HT-29 (cell line): ENCODE data around the gene TCEAL4. TPM values are rescaled to one million over a fixed set of nuclear protein-coding genes. Genes with fewer than 3 reads are reported as not detected.

ENCODE experiments used
- DNase-seq: peaks from one replicate; pipeline ENCODE4 v3.0.0-alpha.2; 2015; ENCODE audit warnings: low spot score
- total RNA-seq: library from RNA; depleted of rRNA; stranded (reverse); fragments of >200 nt; shearing (Covaris generic); gene quantifications from 2 replicates; pipeline ENCODE4 v1.2.3, GENCODE V29; 2014; rRNA removed

TCEAL4 gene
- 2.2 and 3.2 TPM in 2 replicates for total RNA-seq

DNA sequence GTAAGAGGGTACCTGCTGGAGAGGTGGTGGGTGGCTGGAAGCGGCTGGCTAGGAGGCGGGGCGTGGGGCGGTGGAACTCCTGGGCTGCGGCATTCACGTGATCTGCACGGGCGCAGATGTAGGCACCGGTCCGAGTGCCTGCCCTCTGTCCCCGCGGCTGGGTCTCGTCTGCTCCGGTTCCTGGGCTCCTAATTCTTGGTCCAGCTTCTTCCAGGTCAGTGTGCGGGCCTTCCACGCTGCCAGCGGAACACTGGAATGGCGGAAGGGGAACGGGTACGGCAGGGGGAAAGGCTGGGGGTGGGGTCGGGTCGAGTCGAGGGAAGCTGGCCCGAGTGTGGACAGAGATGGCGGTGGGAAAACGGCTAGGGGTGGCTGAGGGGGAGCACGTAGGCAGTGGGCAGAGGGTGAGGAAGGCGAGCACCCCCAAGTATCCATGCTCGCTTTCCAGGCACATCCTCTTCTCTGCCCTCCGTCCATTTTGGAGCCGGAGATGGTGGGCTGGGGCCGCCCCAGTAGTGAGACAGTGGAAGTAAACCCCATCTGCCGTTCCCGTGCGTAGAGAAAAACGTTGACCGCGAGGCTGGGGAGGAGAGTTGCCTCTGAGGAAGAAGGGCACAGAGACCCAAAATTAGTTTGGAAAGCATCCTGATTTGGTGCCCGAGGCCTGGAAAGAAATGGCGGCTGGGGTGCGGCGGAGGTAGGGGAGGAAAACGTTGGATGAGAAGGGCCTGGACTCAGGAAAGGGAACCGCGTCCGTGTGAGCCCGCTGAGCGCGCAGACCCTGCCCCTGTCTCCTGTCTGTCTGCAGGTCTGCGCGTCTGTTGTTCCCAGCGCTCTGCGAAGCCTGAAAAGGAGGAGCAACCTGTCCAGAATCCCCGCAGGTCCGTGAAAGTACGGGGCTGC lies at the start of gene TCEAL4:
TCEAL4 (plus strand) TSS at position 105 of the 903 bp plus-strand sequence. CDS start 1,161 bp downstream, outside the sequence.
- DNase-seq = no peak

DNA sequence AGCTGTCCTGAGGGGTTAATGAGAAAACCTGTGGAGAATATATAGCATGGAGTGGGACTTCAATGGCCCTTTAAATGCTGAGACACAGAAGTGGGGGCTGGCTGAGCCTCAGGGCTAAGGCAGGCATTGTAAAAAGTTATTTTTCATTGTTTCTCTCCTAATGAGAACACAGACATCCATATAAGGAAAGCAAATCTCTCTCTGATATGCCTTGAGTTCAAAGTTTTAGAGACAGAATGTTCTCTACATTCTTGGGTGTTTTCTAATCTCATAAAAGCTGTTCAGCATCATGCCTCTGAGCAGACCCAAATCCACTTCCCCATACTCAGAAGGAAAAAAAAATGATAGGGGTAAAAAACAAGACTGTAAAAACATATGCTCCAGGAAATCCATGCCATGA lies 49.2 kb upstream of the TCEAL4 start:
- no peak for DNase-seq

DNA sequence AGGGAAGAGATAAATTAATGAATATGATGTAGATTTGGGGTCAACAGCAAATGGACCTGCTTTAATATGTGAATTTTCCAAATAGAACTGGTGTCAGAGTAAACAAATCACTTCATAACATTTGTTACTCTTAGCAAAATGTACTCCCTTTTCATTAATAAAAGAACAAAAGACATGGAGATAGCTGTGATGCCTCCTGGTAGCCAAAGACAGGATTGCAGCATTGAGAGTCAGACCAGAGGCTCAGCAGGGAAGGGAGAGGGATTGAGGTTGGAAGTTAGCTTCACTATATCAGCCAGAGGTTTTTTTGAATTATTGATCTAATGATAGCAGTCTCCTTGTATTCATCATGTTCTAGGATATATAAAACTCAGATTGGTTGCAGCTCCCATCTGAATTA lies 48.6 kb upstream of the TCEAL4 start:
- DNase-seq = no peak

DNA sequence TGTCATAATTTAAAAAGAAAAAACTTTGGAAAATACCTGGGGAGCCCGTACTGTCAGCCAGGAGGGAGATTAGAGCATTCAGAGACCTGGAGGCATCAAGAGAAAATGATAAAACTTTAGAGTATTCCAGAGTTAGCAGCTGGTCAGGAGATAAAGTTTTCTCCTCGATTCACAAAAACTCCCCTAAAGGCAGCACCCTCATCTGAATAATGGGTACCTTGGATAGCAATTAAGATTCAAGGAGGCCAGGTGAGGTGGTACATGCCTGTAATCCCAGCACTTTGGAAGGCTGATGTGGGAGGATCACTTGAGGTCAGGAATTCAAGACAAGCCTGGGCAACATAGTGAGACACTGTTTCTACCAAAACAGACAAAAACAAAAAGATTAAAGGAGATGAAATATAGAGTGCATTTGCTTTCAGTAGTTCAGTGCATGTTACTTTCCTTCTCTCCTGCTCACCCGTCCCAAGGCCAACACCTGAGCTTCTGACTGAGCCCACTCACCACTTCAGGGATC lies 47.4 kb upstream of the TCEAL4 start:
- no peak for DNase-seq

DNA sequence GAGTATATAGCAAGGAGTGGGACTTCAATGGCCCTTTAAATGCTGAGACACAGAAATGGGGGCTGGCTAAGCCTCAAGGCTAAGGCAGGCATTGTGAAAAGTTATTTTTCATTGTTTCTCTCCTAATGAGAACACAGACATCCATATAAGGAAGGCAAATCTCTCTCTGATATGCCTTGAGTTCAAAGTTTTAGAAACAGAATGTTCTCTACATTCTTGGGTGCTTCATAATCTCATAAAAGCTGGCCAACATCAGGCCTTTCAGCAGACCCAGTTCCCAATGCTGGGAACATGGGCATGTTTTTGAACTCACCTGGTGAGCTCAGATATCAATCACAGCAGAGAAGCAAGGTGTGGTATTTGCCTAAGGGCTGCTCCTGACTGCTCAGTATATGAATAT lies 46.6 kb upstream of the TCEAL4 start:
- DNase-seq = no peak

DNA sequence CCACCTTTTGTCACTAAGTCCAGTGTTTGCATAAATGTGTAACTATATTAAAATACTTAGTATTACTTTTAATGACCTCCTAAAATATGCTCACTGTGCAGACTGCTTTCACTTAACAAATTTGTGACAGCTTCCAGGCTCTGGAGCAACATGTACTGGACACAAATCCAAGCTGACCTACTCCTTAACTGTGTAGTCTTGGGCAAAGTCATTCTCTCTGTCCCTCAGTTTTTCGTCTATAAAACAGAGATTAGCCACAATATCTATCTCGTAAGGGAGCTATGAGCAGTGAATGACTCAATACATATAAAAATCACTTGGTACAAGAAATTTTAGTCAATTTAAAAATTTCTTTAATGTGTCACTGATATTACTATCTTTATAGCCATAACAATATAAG lies 45.6 kb upstream of the TCEAL4 start:
- DNase-seq = no peak

DNA sequence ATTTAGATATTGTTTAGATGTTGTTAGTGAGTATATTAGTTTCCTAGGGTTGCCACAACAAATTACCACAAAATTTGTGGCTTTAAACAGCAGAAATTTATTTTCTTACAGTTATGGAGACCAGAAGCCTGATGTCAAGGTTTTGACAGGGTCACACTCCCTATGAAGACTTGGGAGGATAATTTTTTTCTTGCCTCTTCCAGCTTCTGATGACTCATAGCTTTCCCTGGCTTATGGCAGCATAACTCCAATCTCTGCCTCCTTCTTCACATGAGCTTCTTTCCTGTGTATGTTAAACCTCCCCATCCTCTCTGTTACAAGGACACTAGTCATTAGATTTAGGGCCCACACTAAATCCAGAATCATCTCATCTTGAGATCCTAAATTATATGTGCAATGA lies 45.2 kb upstream of the TCEAL4 start:
- DNase-seq = no peak

DNA sequence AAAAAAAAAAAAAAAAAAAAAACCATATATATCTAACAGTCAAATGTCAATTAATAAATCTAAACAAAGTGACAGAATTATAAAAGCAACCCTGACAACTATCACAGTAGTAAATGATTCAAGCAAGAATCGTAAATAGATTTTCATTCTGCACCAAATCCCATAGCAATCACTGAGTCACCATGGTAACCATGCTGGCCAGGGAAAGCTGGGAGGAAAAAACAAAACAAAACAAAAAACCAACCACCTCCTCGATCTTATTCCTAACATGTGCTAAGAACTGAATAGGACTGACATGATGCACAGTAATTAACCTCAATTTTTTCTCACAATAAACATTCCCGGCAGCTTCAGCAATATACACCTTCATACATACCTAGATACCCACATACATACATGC lies 35.4 kb upstream of the TCEAL4 start:
- no peak for DNase-seq

DNA sequence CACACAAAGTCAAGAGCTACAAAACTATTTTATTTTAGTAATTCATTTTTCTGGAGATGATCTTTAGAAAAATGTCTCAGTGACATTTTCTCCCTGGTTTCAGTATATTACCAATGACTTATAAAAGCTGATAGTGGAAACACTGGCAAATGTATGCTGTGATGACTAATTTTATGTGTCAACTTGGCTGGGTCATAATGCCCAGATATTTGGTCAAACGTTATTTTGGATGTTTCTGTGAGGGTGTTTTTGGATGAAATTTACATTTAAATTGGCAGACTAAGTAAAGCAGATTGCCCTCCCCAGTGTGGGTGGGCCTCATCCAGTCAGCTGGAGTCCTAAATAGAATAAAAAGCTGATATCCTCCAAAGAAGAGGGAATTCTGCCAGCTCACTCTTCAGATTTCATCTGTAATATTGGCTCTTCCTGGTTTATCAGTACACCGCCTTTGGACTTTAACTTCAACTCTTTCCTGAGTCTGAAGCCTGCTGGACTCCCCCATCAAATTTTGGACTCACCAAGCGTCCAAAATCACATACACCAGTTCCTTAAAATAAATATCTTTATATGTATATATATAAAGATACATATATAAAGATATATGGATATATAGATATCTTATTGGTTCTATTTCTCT lies 34.8 kb upstream of the TCEAL4 start:
- DNase-seq = no peak

DNA sequence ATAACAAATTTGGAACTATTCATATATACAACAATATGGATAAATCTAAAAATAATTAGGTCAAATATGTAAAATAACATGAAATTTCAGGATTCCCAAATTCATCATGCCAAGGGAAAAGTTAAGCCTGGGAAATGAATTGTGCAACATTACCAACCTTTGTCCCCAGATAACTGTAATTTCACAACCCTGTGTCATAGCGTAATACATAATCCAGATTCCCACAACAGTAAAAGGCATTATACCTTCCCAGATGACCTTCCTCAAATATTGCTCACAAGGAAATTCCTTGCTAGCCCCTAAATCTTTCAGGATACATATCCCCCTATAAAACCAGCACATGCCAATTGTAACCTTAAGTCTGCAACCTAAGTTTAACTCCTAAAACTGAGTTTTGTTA lies 33.1 kb upstream of the TCEAL4 start:
- DNase-seq = no peak

DNA sequence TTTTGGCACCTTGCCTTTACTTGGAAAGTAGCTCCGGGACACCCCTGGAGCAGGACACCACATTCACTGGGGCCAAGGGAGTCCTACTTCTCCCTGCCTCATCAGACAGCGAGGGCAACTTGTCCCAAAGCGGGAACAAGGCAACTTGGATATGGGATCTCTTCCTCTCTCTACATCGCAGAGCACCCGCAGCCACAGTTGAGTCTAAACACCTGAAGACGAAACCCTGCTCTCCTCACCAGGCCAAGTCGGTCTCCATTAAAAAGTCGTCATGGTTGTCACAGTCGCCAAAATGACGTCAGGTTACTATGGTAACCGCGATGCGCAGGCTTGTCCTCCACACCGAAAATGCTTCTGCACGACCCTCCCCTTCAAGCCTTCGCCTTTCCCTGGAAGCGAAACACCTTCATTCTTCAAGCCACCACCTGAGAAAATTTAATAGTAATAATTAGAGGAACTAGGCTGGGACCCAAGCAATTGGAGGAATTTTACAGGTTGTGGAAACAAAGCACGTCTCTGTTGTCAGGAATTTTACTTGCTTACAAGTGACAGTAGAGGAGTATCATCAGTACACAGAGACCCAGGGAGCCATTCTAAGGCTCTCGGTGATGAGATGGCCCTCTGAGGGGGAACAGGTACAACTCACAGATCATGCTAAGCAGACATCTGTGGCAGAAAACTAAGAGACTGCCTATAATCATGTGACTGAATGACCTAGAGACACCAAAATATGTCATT lies 30.5 kb upstream of the TCEAL4 start:
- DNase-seq = no peak

DNA sequence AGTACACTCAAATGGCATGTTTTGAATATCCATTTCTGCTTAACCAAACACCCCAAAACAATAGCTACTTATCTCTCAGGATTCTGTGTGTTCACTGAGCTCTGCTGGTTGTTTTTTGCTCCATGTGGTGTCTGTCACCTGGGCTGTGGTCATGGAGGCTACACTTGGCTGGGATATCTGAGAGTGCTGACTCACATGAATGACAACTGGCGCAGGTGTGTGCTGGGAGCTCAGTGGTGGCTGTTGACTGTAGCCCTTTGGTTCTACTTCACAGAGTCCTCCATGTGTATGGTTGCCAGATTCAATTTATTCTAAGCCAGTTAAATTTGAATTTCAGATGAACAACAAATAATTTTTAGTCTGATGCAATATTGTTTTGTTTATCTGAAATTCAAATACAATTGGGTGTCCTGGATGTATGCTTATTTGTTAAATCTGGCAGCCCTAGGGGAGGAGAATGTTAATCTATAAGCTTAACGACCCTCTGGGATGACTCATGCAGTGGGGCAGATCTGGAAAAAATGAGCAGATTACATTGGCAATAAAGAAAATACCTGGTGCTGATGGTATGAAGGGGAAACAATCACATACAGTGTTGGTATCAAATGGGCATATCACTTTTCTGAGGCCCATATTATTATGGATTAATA lies 28.2 kb upstream of the TCEAL4 start:
- no peak for DNase-seq

DNA sequence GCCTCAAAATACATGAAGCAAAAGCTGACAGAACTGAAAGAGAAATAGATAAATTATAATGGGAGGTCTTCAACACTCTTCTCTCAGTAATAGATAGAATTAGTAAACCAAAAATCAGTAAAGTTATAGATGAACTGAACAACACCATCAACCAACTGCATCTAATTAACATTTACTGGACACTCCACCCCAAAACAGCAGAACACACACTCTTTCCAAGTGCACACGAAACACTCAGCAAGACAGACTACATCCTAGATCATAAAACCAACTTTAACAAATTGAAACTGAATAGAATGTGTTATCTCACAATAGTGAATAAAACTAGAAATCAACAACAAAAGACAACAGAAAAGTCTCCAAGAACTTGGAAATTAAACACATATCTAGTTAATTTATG lies 25.1 kb upstream of the TCEAL4 start:
- no peak for DNase-seq

DNA sequence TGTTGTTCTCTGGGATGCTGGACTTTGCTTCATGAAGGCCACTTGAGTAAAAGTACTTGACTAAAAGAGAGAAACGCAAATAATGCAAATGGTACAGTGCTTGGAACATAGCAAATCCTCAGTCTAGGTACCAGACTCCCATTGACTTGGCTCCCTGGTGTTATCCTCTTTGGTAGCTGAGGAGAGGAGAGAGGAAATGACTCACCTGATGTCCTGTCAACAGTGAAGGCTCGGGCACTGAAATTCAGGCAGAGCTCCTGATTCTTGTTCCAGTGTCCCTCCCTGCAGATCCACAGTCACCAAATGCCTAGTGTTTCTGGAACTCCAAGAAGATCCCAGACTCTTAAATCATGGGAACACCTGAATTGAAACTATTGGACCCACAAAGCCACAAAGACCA lies 22.5 kb upstream of the TCEAL4 start:
- no peak for DNase-seq

DNA sequence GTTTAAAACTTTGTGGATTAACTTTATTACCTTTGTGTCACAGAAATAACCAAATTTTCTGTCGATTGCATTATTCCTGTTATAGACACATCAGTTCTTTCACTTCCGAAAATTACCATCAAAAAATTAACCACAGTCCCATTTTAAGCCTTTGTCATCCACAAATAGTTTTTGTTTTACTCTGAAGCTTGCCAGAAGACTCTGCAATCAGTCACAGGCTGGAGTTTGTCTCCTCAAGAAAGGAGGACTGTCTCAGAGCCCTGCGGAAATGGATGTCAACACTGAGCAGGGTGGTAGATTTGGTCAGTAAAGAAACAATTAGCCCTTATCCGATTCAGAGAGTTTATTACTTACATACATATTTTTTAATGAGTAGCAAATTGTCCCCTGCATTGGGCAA lies 20.1 kb upstream of the TCEAL4 start:
- DNase-seq = no peak

DNA sequence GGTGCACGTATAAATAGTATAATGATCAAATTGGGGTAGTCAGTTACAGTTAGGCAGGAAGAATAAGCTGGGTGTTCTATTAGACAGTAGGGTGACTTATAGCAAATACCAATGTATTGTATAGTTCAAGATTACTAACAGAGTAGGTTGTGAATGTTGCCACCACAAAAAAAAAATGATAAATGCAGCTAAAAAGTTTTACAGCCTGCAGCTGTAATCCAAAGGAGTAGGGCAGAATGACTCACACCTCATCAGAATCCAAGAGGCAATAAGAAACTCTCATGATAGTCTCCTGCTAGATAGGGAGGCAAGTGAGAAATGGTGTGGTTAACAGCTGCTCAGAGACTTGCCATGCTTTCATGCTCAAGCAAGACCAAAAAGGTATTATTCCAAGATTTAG lies 19.6 kb upstream of the TCEAL4 start:
- DNase-seq = no peak

DNA sequence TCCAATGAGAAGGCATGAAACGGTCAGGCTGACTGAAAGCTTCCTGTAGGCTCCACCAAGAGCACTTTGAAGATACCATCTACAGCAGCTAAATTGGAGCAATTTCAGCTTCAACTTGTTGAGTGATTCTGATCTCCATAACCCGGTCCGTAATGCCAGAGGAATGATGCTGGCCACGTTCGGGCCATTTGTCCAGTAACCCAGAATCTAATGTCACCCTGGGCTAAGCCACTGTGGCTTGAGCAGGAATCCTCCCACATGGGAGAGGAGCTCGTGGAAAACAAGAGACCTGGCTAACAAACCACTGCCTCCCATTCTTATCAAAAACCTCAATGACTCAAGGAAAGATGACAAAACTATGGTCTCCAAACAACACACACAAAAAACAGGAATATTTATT lies 14.2 kb upstream of the TCEAL4 start:
- no peak for DNase-seq

DNA sequence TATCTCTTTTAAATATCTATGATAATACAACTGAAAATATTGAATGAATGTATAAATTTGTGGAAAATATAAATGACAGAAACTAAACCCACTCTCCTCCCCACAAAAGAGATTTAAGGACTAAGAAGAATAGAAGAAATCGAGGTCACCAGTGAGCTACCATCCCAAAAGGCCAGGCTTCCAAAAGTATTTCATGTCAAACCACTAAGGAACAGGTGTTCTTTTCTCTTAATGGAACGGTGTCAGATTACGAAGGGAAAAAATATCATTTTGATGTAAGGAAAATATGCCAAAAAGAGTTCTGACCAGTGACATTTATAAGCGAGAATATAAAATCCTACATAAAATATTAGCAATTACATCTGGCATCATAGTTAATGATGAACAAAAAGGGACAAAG lies 13.6 kb upstream of the TCEAL4 start:
- DNase-seq = no peak

DNA sequence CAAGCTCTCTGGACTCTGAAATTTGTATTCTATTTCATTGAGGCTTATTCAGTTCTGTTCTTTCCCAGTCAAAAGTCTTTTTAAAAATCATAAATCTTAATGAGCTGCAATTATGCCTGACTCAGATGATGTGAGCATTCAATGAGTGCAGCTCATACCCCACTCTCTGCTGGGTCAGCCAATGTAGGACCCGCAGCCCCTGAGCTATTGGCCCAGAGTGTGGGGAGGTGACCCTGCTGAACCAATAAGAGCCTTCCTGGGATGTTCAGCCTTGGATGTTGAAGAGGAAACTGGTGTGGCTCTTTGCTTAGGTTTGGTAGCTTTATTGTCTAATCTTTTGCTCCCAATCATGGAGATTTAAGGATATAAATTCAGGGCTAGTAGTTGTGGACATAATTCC lies 12.1 kb upstream of the TCEAL4 start:
- no peak for DNase-seq

DNA sequence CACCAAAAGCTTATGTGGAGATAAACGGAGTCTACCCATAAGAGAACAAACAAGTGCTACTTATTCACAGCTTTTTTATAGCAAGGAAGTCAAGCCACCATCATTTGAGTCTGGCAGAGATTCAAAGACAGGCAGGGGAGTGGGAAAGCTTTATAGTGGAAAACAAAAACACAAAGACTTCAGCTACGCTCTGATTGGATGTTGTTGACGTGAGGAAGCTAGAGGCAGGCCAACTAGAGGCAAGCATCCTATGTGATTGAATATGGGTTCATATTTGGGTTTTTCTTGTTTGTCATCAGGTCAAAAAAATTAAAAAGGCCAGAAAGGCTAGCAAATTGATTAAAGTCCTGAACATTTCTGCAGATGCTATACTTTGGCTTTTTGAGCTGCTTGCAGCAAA lies 719 bp upstream of the TCEAL4 start:
- no peak for DNase-seq

DNA sequence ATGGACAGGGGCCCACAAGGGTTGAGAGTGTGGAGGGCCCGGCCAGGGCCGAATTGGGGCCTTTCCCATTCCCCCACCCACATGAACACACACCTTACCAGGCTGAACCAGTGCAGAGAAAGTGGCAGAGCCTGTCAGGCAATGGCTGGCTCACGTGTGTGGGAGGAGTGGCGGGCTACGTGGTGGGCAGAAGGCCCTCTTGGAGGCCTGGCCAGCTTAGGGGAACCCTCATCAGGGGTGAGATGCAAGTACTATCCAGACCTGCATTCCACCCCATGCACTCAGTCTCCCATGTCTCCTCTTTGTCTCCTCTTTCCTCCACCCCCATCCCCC lies 965 bp downstream of the TCEAL4 start:
- DNase-seq = no peak

DNA sequence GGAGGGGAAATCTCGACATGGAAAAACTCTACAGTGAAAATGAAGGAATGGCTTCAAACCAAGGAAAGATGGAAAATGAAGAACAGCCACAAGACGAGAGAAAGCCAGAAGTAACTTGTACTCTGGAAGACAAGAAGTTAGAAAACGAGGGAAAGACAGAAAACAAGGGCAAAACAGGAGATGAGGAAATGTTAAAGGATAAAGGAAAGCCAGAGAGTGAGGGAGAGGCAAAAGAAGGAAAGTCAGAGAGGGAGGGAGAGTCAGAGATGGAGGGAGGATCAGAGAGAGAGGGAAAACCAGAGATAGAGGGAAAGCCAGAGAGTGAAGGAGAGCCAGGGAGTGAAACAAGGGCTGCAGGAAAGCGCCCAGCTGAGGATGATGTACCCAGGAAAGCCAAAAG lies 1.3 kb downstream of the TCEAL4 start:
- DNase-seq = no peak
